ENCODE results near the gene CALCOCO1.

The CALCOCO1 gene

DNA sequence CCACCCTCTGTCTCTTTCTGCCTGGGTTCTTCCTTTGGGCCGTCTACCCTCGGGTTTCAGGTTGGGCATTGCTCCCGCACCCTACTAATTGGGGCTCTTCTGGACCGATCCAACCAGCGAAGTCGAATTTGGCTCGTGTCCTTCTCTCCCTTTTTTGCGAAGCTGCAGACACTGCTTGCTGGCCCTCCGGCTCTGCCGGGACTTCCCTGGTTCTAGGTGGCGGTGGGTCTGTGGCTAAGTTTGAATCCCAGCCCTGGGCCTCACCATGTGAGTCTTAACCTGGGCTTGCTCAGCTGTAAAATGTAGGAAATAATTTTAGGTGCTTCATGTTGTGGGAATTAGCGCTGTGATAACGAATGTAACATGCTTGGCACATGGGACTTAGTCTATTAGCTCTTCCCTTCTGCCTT lies 24.9 kb upstream of the CALCOCO1 start:
- no peak for DNase-seq (ENCODE audit: low spot score)

DNA sequence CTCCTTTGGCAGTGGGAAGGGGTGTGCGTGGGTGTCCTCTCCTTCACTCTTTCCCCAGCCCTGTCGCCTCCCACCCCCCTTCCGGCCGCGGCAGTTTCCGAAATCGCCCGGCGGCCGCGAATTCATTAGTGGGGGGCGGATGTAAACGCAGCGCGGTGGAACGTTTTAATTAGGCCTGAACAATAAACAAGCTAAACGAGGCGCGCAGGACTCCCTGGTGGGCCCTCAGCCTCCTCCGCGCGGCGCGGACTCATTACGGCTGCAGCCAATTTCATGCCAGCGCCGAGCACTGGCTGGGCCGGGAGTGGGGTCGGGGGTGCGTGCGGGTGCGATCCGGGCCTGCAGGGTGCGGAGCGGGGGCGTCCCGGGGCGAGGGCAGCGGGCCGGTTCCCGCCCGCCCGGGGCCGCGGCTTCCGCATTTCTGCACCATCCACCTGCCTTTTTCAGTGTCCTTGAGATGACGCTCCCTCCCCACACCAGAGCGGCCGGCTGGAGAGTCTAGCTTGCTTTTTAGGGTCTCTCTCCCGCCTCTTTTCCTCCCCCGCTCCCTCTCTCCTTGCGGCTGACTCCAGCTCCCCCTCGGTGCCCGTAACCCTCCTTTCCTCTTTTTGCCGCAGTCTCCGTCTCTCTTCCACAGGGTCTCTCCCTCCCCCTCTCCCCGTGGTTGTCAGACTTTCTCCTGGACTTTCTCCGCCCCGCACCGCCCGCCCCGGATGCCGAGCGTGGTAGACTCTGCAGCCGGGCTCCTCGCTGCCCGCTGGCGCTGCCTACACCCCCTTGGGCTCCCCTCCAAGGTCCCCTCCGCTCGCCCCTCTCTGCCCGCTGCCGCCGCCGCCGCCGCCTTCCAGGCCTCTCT lies 24.3 kb upstream of the CALCOCO1 start, which contains the start of gene CISTR:
CISTR (minus strand) TSS at position 644 of the 856 bp plus-strand sequence.
- no peak for DNase-seq (ENCODE audit: low spot score)

DNA sequence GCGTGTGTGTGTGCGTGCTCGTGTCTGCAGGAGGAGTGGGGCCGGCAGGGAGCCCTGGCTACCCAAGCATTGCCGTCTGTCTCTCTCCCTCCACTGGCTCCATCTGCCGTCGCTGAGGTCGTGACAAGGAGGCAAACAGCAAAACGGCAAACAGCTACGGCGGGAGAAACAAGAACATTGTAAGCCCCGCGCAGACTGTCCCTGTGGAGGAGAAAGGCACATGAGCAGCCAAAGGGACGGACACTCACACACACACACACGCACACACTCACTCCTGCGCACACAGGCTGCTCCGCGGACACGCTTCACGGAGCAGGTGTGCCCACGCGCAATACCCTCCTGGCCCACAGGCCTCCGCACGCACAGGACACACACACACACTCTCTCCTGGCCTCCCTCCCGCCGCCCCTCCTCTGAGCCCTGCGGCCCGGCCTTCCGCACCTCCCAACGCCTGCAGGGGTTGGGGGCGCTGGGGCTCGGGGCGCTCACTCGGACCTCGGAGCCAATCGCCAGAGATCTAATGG lies 23.6 kb upstream of the CALCOCO1 start:
- DNase-seq (ENCODE audit: low spot score): no peak

DNA sequence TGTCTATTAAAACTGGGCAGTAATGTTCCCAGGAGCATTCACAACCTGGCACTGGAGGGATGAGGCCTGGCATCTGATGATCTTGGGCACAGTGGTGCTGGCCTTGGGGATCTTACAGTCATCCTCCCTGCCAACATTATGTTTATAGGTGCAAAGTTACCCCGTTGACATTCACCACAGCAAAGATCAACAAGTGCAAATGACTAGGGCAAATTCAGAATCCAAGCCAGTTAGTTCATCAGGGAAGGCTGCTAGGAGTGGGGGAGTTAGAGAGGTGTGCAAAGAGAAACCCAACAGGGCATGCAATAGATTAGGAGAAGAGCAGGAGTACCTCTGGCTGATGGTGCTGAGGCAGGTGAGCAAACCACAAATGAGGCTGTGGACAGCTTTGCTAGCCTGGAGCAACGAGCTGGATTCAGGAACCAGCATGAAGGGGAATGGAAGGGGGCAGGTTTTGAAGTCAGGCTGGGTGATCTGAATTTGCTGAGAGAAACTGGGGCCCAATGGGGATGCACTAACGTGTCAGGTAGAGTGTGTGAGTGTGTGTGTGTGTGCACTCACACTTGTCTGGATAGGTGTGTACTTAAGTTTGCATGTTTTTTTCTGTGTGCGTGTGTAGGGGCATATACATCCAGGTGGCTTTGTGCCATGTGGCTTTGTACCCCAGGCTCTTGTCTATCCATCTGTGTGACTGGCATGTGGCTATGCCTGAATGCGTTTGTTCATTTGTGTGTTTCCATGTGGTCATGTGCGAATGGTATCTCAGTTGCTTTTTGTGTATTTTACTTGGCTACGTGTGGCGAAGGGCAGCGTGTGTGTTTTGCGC lies 22.9 kb upstream of the CALCOCO1 start:
- no peak for DNase-seq (ENCODE audit: low spot score)

DNA sequence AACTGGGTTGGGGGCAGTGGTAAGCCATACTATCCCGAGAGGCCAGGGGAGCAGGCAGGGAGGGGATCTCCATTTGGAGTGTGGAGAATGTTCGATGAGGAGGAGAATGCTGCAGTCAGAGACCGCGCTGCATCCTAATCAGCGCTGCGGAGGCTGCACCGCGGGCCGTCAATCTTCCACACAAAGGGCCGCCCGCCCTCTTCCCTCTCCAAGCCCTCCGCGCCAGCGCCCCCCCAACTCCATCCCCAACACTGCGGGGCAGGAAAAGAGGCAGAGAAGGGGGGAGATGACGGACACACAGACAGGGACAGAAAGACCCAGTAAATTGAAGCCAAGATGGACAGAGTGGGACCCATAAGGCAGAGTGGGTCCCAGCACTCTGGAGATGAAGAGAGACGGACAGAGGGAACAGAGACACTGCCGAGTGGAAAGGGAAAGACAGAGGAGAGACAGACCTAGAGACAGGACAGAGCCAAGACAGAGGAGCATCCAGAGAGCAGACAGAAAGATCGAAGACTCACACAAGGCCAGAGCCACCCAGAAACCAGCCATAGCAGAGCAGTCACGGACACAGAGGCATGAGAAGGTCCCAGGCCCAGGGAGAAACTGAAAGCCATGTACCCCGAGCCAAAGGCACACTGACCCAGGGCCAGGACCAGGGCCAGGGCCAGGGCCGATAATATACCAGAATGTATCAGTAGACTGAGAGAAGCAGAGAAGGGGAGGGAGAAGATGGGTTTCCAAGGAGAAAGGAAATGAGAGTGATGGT lies 21.0 kb upstream of the CALCOCO1 start:
- DNase-seq (ENCODE audit: low spot score): no peak

DNA sequence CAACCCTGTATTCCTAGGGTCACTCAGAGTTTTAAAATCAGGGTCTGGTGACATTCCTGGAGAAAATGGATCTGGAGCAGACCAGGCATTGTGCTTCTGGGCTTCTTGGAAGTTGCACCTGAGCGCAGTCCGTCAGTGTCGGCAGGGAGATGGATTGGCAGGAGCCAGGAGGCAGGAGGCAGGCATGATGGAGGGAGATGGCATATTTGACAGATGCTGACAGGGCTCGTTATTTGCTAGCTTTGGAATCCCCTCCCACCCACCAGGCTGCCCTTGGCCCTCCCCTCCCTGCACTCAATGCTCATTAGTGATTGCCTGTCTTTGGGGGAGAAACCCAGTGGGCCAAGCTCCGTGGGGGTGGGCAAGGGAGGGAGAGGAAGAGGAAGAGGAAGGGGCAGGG lies 19.8 kb upstream of the CALCOCO1 start:
- DNase-seq (ENCODE audit: low spot score): no peak

DNA sequence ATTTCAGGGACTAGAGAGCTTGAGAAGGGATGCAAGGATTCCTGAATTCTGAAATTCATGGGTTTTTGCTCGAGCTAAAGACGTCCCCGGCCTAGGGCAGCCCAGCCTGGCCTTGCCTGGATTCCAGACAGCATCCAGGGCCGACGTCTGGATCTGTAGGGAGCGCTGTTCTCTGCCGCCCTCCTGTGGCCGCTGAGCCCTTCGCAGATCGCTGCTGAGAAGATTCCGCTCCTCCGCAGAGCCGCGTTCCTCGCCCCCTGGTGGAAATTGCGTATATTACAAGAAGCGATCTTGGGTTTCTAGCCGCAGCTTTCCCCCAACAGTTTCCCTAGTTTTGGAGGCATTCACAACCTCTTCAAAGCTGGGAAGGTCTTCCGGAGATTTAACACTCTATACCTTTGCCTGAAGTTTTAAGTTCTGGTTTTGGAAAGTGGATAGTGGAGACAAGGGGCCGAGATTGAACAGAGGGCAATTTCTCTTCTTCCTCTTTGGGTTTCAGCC lies 19.4 kb upstream of the CALCOCO1 start:
- DNase-seq (ENCODE audit: low spot score): peak; percentile 90

DNA sequence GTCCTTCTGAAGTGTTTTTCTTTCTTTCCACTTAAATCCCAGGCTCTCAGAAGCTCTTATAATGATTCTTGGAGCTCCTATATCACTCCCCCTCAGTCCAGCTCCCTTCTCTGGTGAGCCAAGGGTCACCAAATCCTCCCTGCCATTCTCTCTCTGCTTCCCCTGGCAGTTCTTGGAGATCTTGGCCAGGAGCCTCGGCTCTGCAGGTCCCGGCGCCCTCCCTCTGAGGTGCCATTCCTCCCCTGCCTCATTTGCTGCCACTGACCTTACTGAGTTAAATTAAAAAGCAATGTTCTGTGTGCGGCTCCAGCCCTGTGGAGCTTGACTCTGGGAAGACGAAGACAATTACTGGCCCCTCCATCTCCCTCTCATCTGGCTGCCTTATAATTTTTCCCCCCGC lies 17.5 kb upstream of the CALCOCO1 start:
- no peak for DNase-seq (ENCODE audit: low spot score)

DNA sequence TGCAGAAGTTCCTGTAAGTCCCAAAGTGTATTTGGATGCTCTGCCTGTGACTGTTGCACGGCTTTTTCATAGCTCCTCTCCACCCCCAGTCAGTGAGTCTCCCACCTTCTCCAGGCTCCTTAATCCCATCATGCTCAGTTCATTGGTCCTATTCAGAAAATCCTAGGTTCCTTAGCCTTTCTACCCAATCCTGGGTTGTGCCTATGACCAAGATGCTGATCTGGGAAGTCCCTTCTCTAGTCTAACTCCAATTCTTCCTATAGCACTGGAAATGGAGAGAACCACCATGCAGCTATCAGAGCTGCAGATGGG lies 16.8 kb upstream of the CALCOCO1 start:
- no peak for DNase-seq (ENCODE audit: low spot score)

DNA sequence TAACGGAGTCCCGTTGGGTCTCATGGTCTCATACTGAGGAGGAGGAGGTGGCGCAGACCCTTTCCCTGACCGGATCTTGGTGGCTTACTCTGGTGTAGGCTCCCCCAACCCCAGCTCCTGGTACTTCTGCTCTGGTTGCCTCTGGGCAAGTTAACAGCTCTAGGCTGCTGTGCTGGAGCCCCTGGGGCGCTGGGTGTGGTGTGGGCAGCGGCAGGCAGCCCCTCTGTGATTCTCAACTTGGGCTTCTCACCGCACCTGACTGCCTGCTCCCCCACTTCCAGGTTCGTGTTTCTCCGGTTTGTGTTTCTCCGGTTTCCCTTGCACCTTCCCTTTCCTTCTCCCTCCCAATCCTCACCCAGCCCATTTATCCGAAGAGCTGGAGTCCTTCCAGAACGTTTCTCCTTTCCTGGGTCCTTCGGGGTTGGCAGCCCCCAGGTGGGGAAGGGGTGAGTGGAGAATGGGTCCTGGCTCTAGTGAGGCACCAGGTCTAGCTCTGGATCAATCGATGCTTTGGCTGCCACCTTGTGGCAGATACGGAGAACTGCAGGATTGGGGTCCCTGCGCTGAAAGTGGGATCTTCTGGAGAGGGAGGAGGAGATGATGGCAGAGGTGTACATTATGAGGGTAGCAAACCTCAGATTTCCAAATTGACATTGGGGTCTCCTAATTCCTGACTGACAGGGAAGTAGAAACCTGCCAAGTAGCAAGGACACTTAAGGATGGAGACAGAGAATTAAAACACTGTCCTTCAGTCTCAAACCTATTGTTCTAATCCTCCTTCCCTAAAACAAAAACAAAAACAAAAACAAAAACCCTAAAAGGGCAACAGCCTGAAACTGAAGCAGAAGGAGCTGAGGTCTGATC lies 16.2 kb upstream of the CALCOCO1 start:
- DNase-seq (ENCODE audit: low spot score): peak; percentile 75

DNA sequence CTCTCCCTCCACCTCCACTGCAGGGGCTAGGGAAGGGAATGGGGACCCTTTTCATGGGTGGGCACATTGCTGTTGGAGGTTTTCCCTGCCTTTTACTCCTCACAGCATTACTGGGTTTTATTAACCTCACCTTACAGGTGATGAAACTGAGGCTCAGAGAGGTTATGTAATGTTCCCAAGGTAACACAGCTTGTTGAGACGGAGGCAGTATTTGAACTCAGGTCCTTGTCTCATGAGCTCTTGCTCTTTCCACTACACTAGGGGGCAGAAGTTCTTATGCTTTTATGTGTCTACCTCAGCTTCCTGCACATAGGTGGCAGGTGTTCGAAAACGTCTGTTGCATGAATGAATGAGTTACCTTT lies 12.9 kb upstream of the CALCOCO1 start:
- no peak for DNase-seq (ENCODE audit: low spot score)

DNA sequence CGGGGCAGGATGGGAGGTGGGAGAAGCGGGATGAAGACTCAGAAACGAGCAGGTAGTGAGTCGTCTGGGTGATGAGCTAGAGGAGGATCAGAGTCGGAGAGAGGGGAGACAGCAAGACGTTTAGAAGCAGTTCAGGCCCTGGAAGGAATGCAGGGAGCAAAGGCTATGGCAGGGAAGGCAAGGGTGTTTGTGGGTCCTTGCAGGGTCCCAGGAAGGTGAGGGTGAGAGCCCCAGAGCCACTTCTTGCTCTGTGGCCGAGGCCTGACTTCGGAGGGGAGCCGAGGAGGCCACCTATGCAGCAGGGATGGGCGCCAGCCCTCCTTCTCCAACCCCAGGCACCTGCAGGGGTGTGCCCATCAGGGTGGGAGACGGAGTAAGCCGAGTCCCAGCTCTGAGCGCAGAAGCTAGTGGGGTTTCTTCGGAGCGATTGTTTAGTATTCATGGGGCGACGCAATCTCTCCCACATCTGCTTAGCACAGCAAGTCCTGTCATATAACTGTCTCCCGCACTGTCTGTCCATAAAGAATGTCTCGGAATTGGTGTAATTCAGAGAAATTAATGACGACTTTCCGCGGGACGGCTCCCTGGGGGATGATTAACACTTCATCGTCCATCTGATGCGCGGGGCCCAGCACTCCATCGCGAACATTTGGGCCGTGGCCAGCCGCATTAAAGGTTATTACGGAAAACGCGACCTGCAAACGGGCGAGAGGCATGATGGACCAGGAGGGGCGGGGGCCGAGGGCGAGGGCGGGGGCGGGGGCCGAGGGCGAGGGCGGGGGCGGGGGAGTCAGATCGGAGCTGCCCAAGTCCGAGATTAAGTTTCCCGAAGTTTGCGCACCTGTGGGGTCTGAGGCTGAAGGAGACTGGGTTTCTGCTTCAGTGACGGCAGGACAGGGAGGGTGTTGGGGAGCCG lies 12.2 kb upstream of the CALCOCO1 start:
- DNase-seq (ENCODE audit: low spot score): no peak

DNA sequence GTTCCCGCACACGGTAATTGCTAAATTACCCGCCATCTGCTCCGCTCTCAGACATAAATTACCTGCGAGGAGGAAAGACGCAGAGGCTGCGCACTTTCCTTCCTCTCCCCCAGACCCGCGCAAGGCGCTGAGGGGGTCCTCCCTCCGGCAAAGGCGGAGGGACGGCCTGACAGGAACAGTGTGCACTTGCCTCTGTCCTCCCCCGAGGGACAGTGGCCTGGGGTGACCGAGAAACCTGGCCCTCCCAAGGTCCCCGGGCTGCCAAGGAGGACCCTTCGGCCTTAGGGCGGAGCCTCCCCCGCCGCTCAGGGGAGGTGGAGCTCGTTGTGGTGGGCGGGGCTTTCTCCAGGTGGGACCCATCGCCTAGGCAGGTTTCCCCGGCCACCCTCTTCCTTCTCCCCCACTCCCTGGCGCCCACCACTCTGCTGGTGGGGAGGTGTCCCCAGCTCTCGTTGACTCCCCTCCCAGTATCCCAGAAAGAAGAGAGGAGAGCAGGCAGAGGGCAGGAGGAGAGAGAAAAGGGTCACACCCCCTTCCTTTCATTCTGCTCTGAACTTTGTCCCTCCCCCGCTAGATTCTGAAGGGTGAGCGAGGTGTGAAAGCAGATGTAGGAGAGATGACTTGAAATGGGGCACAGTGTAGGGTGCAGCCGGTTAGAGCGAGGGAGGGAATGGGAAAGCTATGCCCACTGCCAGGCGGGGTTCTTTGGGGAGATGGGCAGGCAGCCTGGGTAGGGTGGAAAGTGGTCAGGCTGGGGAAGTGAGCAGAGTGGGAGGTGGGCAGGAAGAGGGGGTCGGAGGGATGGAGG lies 11.4 kb upstream of the CALCOCO1 start:
- DNase-seq (ENCODE audit: low spot score): no peak

DNA sequence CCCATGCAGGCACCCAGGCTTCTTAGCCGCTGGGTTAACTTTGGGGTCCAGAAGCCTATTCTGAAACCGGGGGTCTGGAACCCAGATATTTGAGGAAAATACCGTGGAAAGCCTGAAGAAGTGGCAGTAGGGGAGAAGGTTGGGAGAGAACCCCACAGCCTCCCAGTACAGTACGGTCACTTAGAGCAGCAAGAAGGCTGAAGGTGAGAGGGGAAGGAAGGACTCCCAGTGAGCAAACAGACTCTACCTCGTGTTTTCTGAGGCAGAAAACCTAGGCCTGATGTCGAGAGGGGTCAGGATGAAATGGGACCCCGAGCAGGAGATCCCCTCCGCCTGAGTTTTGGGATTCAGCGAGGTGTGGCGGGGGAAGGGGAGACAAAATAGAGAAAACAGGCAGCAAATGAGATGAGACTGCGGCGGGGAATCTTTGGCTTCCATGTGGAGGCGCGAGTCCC lies 10.7 kb upstream of the CALCOCO1 start:
- no peak for DNase-seq (ENCODE audit: low spot score)

DNA sequence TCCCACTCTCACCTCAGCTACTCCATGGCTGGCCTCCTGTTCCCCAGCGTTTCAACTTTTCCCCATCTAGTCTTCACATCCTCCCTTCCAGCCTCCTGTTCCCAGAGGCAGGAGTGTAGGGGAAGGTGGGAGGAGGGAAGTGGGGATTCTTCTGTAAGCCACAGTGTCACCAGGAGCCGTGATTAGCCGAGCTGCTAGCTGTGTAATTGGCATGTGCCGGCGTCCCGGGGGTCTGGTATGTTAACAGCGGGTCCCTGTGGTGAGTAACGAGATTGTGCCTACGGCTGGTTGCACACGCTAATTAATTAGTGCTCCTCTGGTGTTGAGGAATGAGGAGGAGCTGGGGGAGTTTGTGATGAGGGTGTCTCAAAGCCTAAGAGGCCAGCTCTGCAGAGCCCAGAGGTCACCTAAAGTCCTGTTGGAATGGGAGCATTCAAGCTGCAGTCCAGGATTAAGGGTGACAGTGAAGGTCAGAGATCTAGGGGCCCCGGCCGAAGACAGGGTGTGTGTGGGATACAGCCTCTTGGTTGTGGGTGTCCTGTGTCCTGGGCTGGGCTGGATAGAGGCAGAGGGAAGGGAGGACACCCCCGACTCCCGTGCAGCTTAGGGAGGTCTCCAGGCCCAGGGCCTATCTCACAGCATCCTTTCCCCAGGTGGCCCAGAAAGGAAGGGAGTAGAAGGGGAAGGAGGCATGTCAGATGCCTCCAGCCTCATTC lies 10.0 kb upstream of the CALCOCO1 start:
- DNase-seq (ENCODE audit: low spot score): no peak

DNA sequence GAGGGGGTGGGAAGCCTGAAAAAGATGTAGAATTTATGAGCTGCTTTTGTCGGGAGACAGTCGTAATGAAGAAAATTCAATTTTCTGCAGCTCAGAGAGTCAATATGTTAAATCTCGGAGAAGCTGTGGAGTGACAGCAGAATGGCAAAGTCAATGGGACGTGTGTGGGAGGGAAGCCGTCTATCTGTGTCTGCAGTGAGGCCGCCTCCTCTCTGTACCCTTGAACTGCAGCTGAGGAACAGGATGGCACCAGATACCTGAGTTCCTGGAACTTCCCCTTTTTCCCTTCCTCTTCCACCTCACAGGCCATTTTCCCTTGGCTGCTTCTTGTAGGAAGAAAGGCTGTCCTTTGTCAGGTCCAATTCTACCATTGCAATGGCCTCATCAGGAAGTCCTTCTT lies 9.3 kb upstream of the CALCOCO1 start:
- no peak for DNase-seq (ENCODE audit: low spot score)

DNA sequence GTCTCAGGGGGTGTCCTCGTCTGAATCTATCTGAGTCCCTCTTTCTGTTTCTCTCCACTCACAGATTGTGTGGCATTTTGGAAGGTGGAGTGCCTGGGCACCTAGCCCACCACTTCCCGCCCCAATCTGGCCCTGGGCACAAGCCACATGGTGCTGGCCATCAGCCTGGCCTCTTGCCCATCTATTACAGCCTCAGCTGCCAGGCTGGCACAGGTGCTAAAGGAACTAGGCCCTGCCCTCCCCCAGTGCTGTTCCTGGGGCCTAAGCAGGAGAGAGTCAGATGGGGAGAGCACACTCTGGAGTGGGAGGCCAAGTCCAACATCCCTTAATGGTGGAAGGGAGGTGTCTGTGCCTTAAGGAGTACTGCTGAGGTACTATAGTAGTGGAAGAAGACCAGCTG lies 8.3 kb upstream of the CALCOCO1 start:
- no peak for DNase-seq (ENCODE audit: low spot score)

DNA sequence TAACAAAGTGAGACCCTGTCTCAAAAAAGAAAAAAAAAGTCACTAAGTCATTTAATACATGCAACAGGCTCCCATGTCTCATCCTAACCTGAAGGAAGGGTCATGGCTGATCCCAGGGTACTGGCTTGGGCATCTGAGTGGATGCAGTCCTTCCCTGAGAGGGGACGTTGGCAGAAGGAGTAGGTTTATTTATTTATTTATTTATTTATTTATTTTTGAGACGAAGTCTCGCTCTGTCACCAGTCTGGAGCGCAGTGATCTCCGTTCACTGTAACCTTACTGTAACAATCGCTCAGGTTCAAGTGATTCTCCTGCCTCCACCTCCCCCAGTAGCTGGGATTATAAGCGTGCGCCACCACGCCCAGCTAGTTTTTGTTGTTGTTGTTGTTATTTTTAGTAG lies 7.2 kb upstream of the CALCOCO1 start:
- no peak for DNase-seq (ENCODE audit: low spot score)

DNA sequence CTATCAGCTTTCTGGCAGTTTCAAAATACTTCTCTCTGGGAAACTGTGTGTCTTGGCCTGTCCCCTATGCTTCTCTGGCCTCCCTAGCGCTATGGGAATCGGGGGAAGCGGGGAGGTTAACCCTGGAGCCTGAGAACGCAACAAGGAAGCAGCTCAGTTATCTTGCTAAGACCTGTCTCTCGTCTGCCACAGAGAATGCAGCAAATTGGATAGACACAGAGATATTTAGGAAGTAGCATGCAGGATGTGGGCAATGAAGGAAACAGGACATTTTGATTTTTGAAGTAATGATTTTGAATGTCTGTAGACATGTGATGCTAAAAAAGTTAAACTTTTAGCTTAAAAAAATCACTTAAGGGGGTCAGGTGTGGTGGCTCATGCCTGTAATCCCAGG lies 6.6 kb upstream of the CALCOCO1 start:
- DNase-seq (ENCODE audit: low spot score): no peak

All from hematopoietic multipotent progenitor cell treated with erythropoietin and hydrocortisone succinate and interleukin-3 and kit ligand, for 15 days (in vitro differentiated cells).